Measurements from ENCODE around the gene NMBR. TPM values are rescaled to one million over a fixed set of nuclear protein-coding genes. Genes with fewer than 3 reads are reported as not detected.

Gene NMBR
- total RNA-seq, 1 experiment from 2014 or later, result not detected

GRCh38 chr6:142193621-142194020 lies 46.7 kb upstream of the NMBR start:
- TF ChIP-seq, protein P1, sequence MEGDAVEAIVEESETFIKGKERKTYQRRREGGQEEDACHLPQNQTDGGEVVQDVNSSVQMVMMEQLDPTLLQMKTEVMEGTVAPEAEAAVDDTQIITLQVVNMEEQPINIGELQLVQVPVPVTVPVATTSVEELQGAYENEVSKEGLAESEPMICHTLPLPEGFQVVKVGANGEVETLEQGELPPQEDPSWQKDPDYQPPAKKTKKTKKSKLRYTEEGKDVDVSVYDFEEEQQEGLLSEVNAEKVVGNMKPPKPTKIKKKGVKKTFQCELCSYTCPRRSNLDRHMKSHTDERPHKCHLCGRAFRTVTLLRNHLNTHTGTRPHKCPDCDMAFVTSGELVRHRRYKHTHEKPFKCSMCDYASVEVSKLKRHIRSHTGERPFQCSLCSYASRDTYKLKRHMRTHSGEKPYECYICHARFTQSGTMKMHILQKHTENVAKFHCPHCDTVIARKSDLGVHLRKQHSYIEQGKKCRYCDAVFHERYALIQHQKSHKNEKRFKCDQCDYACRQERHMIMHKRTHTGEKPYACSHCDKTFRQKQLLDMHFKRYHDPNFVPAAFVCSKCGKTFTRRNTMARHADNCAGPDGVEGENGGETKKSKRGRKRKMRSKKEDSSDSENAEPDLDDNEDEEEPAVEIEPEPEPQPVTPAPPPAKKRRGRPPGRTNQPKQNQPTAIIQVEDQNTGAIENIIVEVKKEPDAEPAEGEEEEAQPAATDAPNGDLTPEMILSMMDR (conservative IDR thresholded peaks at IDR 0.05), result no peak
- Histone ChIP-seq H3K27me3 (ENCODE audit: insufficient read depth, low read length) (no peaks in the 10 kb centered on the region), H3K14ac (ENCODE audit: insufficient read depth, low read length) (no peak overlapping the region), H4K5ac (ENCODE audit: insufficient read length, low read depth, low read length) (no peak overlapping the region), H3T11ph (ENCODE audit: low read length) (no peak overlapping the region), H3K4me2 (ENCODE audit: insufficient read depth, insufficient read length, low read length) (no peak overlapping the region), H3K23me2 (ENCODE audit: insufficient read length, low read depth, low read length, poor library complexity, severe bottlenecking) (no peaks in the 10 kb centered on the region), H4K8ac (replicated peaks; ENCODE audit: insufficient read length, low read depth, low read length) (no peak overlapping the region), H3K9ac (ENCODE audit: extremely low read depth, insufficient read length, low read length) (no peak overlapping the region), H2AFZ (ENCODE audit: low read length) (no peak overlapping the region), H4K20me1 (ENCODE audit: control insufficient read depth, insufficient read depth, insufficient read length) (no peaks in the 10 kb centered on the region), H3K27ac (ENCODE audit: insufficient read length, low read depth, low read length) (no peak overlapping the region), H2BK15ac (ENCODE audit: low read depth, low read length) (no peak overlapping the region), H3K9me3 (ENCODE audit: control insufficient read depth, low read depth, low read length) (no peaks in the 10 kb centered on the region), H2AK5ac (ENCODE audit: insufficient read length, low read length) (no peak overlapping the region), H3K79me1 (ENCODE audit: insufficient read depth, low read depth, low read length, poor library complexity, severe bottlenecking) (no peaks in the 10 kb centered on the region), H3K18ac (ENCODE audit: insufficient read length, low read depth, low read length) (no peak overlapping the region), H2BK12ac (ENCODE audit: insufficient read length, low read depth, low read length) (no peak overlapping the region), H2BK20ac (ENCODE audit: low read depth, low read length, poor library complexity, severe bottlenecking) (no peak overlapping the region), H3K4me1 (ENCODE audit: insufficient read depth, low read length) (no peaks in the 10 kb centered on the region), H2BK5ac (ENCODE audit: insufficient read length, low read length) (no peak overlapping the region), H4K91ac (ENCODE audit: insufficient read length, low read depth, low read length) (no peak overlapping the region), H3K56ac (ENCODE audit: insufficient read length, low read depth, low read length) (no peak overlapping the region), H2BK120ac (ENCODE audit: low read depth, low read length, poor library complexity, severe bottlenecking) (no peak overlapping the region), H3K4ac (ENCODE audit: low read depth, low read length) (no peak overlapping the region), H3K23ac (ENCODE audit: insufficient read length, low read depth, low read length) (no peak overlapping the region), H3K79me2 (ENCODE audit: insufficient read depth, low read length) (no peaks in the 10 kb centered on the region)
- H3K9me3 Mint-ChIP-seq, result no peaks in the 10 kb centered on the region
- H3K27me3 Mint-ChIP-seq (ENCODE audit: low read depth), result no peaks in the 10 kb centered on the region
- no peak overlapping the region for H3K4me3 Mint-ChIP-seq
- no peak overlapping the region for H3K27ac Mint-ChIP-seq
- DNase-seq, result no peak
- H3K4me1 Mint-ChIP-seq, result no peaks in the 10 kb centered on the region
- peaks cover 3 to 12% (median 6%) of the 10 kb centered on the region in 3 experiments; a peak in 6 of 7 replicates for H3K36me3 Mint-ChIP-seq (ENCODE audit: insufficient read depth in 1 of 3, low read depth in 3 of 3)

Measured in H9 (cell line).